WERI-Rb-1 (cell line): ENCODE results near the gene AGBL2.

ENCODE experiments used
- DNase-seq: peaks from one replicate; pipeline ENCODE4 v3.0.0-alpha.2; 2020
- H3K27ac ChIP-seq: fragments of 250-450 bp; sonication (Bioruptor Pico); 2 replicates; pipeline ENCODE4 v1.5.1; 2020; ENCODE audit warnings: mild to moderate bottlenecking, moderate library complexity
- H3K27me3 ChIP-seq: fragments of 250-450 bp; sonication (Bioruptor Pico); 2 replicates; pipeline ENCODE4 v1.5.1; 2021; ENCODE audit warnings: mild to moderate bottlenecking, low read depth, moderate library complexity; ENCODE audit not compliant: insufficient read depth, severe bottlenecking
- H3K36me3 ChIP-seq: fragments of 250-450 bp; sonication (Bioruptor Pico); 2 replicates; pipeline ENCODE4 v1.5.1; 2020; ENCODE audit warnings: mild to moderate bottlenecking, moderate library complexity
- H3K4me3 ChIP-seq: 2 replicates; pipeline ENCODE4 v1.5.1; 2011; ENCODE audit warnings: low read depth, mild to moderate bottlenecking, control low read depth, low read length
- H3K9me3 ChIP-seq: fragments of 250-450 bp; sonication (Bioruptor Pico); 2 replicates; pipeline ENCODE4 v1.5.1; 2021; ENCODE audit warnings: mild to moderate bottlenecking, moderate library complexity; ENCODE audit not compliant: severe bottlenecking
- CTCF ChIP-seq: IDR thresholded peaks from 2 replicates; pipeline ENCODE4 v1.5.1; 2011; ENCODE audit warnings: low read depth, mild to moderate bottlenecking, control low read depth, inconsistent platforms, low read length

AGBL2 gene

GRCh38 chr11:47731475-47731874 lies 16.3 kb upstream of the AGBL2 start:
- TF ChIP-seq CTCF = no peak
- Histone ChIP-seq H3K9me3 (no peaks in the 10 kb centered on the region), H3K36me3 (peaks cover 96% of the 10 kb centered on the region), H3K27ac (no peak overlapping the region), H3K27me3 (no peaks in the 10 kb centered on the region), H3K4me3 (no peak overlapping the region)
- no peak for DNase-seq

- Histone ChIP-seq H3K27me3 (no peaks in the 10 kb centered on the region), H3K27ac (no peak overlapping the region), H3K36me3 (peaks cover 97% of the 10 kb centered on the region), H3K4me3 (no peak overlapping the region), H3K9me3 (no peaks in the 10 kb centered on the region)
- DNase-seq = no peak
- TF ChIP-seq CTCF = no peak
These were observed 11.8 kb upstream of the AGBL2 start for GRCh38 chr11:47726878-47727514.

GRCh38 chr11:47726118-47726442 lies 10.9 kb upstream of the AGBL2 start:
- peaks cover 93% of the 10 kb centered on the region for H3K36me3 ChIP-seq

GRCh38 chr11:47725442-47726117 lies 10.4 kb upstream of the AGBL2 start:
- Histone ChIP-seq H3K9me3 (no peaks in the 10 kb centered on the region), H3K4me3 (no peak overlapping the region), H3K27ac (no peak overlapping the region), H3K36me3 (peaks cover 93% of the 10 kb centered on the region), H3K27me3 (no peaks in the 10 kb centered on the region)
- TF ChIP-seq CTCF = no peak
- no peak for DNase-seq

More at GRCh38 chr11:47726118-47726442, 10.9 kb upstream of the AGBL2 start:
- no peaks in the 10 kb centered on the region for H3K27me3 ChIP-seq
- H3K9me3 ChIP-seq = no peaks in the 10 kb centered on the region
- no peak overlapping the region for H3K4me3 ChIP-seq
- no peak for TF ChIP-seq CTCF
- no peak for DNase-seq
- H3K27ac ChIP-seq = no peak overlapping the region

GRCh38 chr11:47724041-47724729 lies 9.0 kb upstream of the AGBL2 start:
- DNase-seq = no peak
- H3K27me3 ChIP-seq = no peaks in the 10 kb centered on the region
- peaks cover 91% of the 10 kb centered on the region for H3K36me3 ChIP-seq
- no peak overlapping the region for H3K4me3 ChIP-seq
- H3K27ac ChIP-seq = no peak overlapping the region
- TF ChIP-seq CTCF = no peak
- no peaks in the 10 kb centered on the region for H3K9me3 ChIP-seq
